Subcutaneous adipose tissue (tissue), 4 donors: ENCODE data around the gene GAPDHS. TPM values are rescaled to one million over a fixed set of nuclear protein-coding genes. Genes with fewer than 3 reads are reported as not detected.

ENCODE experiments used
- total RNA-seq, 4 donors: library from RNA; depleted of rRNA; stranded (reverse); fragments of >200 nt; gene quantifications; one replicate each; pipeline ENCODE4 v1.1.0, GENCODE V29; 2016
- TF ChIP-seq, protein P1 (sequence below): fragments of 450-650 bp; IDR thresholded peaks from one replicate; pipeline ENCODE4 v1.5.1; 2016; ENCODE audit warnings: low read depth, mild to moderate bottlenecking, control low read depth, antibody characterized with exemption, moderate library complexity

The GAPDHS gene
- total RNA-seq, 4 donors from 2014 or later = not detected

- TF ChIP-seq, protein P1, sequence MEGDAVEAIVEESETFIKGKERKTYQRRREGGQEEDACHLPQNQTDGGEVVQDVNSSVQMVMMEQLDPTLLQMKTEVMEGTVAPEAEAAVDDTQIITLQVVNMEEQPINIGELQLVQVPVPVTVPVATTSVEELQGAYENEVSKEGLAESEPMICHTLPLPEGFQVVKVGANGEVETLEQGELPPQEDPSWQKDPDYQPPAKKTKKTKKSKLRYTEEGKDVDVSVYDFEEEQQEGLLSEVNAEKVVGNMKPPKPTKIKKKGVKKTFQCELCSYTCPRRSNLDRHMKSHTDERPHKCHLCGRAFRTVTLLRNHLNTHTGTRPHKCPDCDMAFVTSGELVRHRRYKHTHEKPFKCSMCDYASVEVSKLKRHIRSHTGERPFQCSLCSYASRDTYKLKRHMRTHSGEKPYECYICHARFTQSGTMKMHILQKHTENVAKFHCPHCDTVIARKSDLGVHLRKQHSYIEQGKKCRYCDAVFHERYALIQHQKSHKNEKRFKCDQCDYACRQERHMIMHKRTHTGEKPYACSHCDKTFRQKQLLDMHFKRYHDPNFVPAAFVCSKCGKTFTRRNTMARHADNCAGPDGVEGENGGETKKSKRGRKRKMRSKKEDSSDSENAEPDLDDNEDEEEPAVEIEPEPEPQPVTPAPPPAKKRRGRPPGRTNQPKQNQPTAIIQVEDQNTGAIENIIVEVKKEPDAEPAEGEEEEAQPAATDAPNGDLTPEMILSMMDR = no peak
Measured at GRCh38 chr19:35582760-35583159, 49.5 kb downstream of the GAPDHS start.

DNA sequence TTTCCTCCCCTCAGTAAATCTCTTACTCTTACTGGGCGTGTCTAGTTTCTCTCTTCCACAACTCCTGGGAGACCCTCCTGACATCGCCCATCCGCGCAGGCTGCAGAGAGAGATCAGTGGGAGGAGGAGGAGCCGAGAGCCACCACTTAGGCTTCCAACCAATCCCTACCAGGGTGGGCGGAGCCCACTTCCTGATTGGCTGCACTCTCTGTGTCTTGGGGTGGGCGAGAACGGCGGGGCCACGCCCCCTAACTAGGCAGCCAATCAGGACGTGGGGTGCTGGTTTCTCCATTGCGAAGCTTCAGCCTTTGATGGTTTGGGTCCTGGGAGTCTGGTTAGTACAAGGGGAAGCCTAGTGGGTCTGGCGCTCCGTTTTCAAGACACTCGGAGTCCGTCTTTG lies 52.6 kb downstream of the GAPDHS start, which contains the start of gene PMIS2:
Gene PMIS2, plus strand, starts transcription at position 326 of the 400 bp plus-strand sequence. CDS start 87 bp downstream, outside the sequence.
- TF ChIP-seq, protein P1 = no peak

DNA sequence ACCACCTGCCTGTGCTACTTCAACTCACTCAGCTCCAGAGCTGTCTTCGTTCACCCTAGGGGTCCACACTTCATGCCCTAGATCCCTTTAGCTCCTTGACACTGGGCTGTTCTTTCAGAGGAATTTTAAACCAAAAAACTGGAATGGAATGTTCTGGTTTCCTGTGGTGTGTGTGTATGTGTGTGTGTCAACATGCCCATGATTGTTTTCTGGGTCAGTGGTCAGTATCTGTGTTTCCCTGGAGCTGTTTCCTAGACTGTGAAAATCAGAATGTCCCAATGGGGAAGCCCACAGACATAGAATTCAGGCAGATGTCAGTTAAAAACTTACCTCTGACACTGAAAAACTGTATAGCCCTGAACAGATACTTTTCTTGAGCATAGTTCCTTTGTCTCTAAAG lies 54.1 kb downstream of the GAPDHS start:
- TF ChIP-seq, protein P1 = no peak

DNA sequence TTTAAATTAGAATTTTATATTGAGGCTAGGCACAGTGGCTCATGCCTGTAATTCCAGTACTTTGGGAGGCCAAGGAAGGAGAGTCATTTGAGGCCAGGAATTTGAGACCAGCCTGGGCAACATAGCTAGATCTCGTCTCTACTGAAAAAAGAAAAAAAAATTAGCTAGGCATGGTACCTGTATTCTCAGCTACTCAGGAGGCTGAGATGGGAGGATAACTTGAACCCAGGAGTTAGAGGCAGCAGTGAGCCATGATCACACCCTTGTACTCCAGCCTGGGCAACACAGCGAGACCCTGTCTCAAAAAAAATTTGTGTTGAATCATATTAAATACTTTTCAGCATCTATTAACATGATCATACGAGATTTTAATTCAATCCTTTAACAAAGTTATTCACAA lies 57.6 kb downstream of the GAPDHS start:
- TF ChIP-seq, protein P1 = no peak

DNA sequence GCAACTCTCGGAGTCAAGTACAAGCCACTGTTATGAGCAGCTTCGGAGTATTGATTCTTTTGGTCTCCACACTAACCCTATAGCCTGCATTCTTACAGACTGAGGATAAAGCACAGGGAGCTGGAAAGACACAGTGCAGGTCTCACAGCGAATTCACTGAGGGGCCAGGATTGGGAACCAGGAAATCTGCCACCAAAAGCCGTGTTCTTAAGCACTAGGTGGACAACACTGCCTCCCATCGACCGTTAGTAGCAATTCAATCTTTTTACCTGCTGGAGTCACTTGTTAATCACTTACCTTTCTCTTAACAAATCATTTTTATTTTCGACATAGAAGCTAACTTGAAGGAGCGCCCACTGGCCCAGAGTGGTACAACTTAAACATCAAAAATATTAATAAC lies 59.0 kb downstream of the GAPDHS start:
- TF ChIP-seq, protein P1 = no peak

Other genes starting within 250 kb of the GAPDHS start
- not detected for gene MAG, start 241.3 kb upstream of the GAPDHS start, total RNA-seq
- gene CD22, start 204.3 kb upstream of the GAPDHS start, total RNA-seq = 10 to 100 TPM in 1 of 4 donors, 1 to 10 TPM in 2, not detected in 1; 3.2 to 11.7 (median 6.2) TPM
- gene FFAR1, start 185.6 kb upstream of the GAPDHS start, total RNA-seq = not detected
- gene FFAR3, start 175.0 kb upstream of the GAPDHS start, total RNA-seq = 1 to 10 TPM in 3 of 4 donors, under 1 TPM in 1; 0.44 to 4.3 (median 2.2) TPM
- under 1 TPM in 1 of 4 donors, not detected in 3; 0.51 TPM for gene GPR42, start 162.4 kb upstream of the GAPDHS start, total RNA-seq
- gene FFAR2, start 85.2 kb upstream of the GAPDHS start, total RNA-seq = 1 to 10 TPM in 1 of 4 donors, under 1 TPM in 1, not detected in 2; 0.38 to 1.5 TPM
- not detected for gene KRTDAP, start 43.0 kb upstream of the GAPDHS start, total RNA-seq
- gene DMKN, start 19.8 kb upstream of the GAPDHS start, total RNA-seq = 1 to 10 TPM in 3 of 4 donors, under 1 TPM in 1; 0.94 to 7.3 (median 1.9) TPM
- not detected for gene SBSN, start 5.1 kb upstream of the GAPDHS start, total RNA-seq
- gene TMEM147, start 12.2 kb downstream of the GAPDHS start, total RNA-seq = 10 to 100 TPM; 60.1 to 76.8 (median 73.6) TPM
- not detected for gene ATP4A, start 30.2 kb downstream of the GAPDHS start, total RNA-seq
- gene PMIS2, start 52.7 kb downstream of the GAPDHS start, total RNA-seq = not detected
- 1 to 10 TPM; 2.4 to 7.7 (median 3.4) TPM for gene HAUS5, start 79.3 kb downstream of the GAPDHS start, total RNA-seq
- gene RBM42, start 95.6 kb downstream of the GAPDHS start, total RNA-seq = 10 to 100 TPM; 27.7 to 55.4 (median 32.6) TPM
- gene ETV2, start 108.3 kb downstream of the GAPDHS start, total RNA-seq = 1 to 10 TPM in 2 of 4 donors, not detected in 2; 1.1 to 1.2 TPM
- 100 to 1,000 TPM; 422 to 625 (median 529) TPM for gene COX6B1, start 114.9 kb downstream of the GAPDHS start, total RNA-seq
- under 1 TPM in 1 of 4 donors, not detected in 3; 0.34 TPM for gene UPK1A, start 133.1 kb downstream of the GAPDHS start, total RNA-seq
- under 1 TPM in 1 of 4 donors, not detected in 3; 0.33 TPM for gene ZBTB32, start 171.1 kb downstream of the GAPDHS start, total RNA-seq
- gene KMT2B, start 184.5 kb downstream of the GAPDHS start, total RNA-seq = 10 to 100 TPM in 3 of 4 donors, 1 to 10 TPM in 1; 7.3 to 26.6 (median 15.1) TPM
- gene IGFLR1, start 209.0 kb downstream of the GAPDHS start, total RNA-seq = 10 to 100 TPM in 1 of 4 donors, 1 to 10 TPM in 3; 4.4 to 13.8 (median 5.9) TPM
- 10 to 100 TPM; 14.8 to 30.5 (median 19.7) TPM for gene U2AF1L4, start 212.0 kb downstream of the GAPDHS start, total RNA-seq
- gene PSENEN, start 212.2 kb downstream of the GAPDHS start, total RNA-seq = 10 to 100 TPM; 23.4 to 71.3 (median 35.7) TPM
- 10 to 100 TPM in 2 of 4 donors, 1 to 10 TPM in 2; 7.5 to 12.2 (median 10.0) TPM for gene LIN37, start 215.1 kb downstream of the GAPDHS start, total RNA-seq
- gene HSPB6, start 223.6 kb downstream of the GAPDHS start, total RNA-seq = 100 to 1,000 TPM in 2 of 4 donors, 10 to 100 TPM in 2; 50.1 to 554 (median 117) TPM
- 1 to 10 TPM; 2.8 to 5.7 (median 3.5) TPM for gene PROSER3, start 224.7 kb downstream of the GAPDHS start, total RNA-seq
- 10 to 100 TPM in 1 of 4 donors, 1 to 10 TPM in 2, under 1 TPM in 1; 0.33 to 12.2 (median 4.5) TPM for gene ARHGAP33, start 242.1 kb downstream of the GAPDHS start, total RNA-seq